HepG2 (cell line): ENCODE data around the gene TMEM39A. TPM values are rescaled to one million over a fixed set of nuclear protein-coding genes. Genes with fewer than 3 reads are reported as not detected.

Experiments
- ATAC-seq: fragments of 200-7000 bp; cut with Tn5 transposase; 3 replicates; pipeline ENCODE4 v1.9.1; 2020; ENCODE audit warnings: mild to moderate bottlenecking, moderate library complexity
- BruUV-seq: library from RNA; stranded (reverse); fragments of 400-500 nt; replicated peaks from 2 replicates; lab custom pipeline; 2021; lab: Mats Ljungman, UMichigan
- CTCF ChIA-PET: fragments of 300-600 bp; formaldehyde crosslinking; extraction: SDS; loops from one replicate; lab custom pipeline; 2021; ENCODE audit warnings: low total read pairs, inconsistent platforms, low intra/inter-chr PET ratio; lab: Yijun Ruan, JAX
- POLR2A ChIA-PET: fragments of 350-600 bp; sonication (Branson Sonifier 250); formaldehyde crosslinking; loops from one replicate; lab custom pipeline; 2020; ENCODE audit warnings: antibody characterized with exemption, inconsistent platforms; lab: Yijun Ruan, JAX
- DNase-seq: peaks from one replicate; pipeline ENCODE4 v3.0.0-alpha.2; 2015; ENCODE audit warnings: low spot score
- FAIRE-seq: peaks from 3 replicates; lab custom pipeline; 2011; peaks lifted over from hg19 to GRCh38; lab: Jason Lieb, UNC
- H2AFZ ChIP-seq: one replicate; pipeline ENCODE4 v1.6.1; 2011; ENCODE audit warnings: low read length, inconsistent platforms
- H3K27ac ChIP-seq: fragments of 300-600 bp; 3 replicates; pipeline ENCODE4 v1.8.0; 2011; ENCODE audit warnings: mixed run types, mild to moderate bottlenecking, mixed read lengths, low read length, inconsistent platforms; ENCODE audit not compliant: insufficient read depth; ENCODE audit errors: extremely low read length
- H3K27me3 ChIP-seq, 2 experiments: fragments of 200-600 bp in 1 of 2; 2 replicates in 1 of 2; 3 replicates in 1 of 2; pipeline versions ENCODE4 v1.6.0 to v1.8.0; 2011; ENCODE audit warnings: low read length in 2 of 2, mild to moderate bottlenecking in 2 of 2, moderate library complexity in 2 of 2, inconsistent platforms in 1 of 2; ENCODE audit not compliant: insufficient read depth in 2 of 2, control insufficient read depth in 1 of 2
- H3K36me3 ChIP-seq, 2 experiments: fragments of 200-600 bp in 1 of 2; replicated peaks in 1 of 2; 2 replicates in 1 of 2; 3 replicates in 1 of 2; pipeline versions ENCODE4 v1.5.1 to v1.8.0; 2011; ENCODE audit warnings: low read length in 2 of 2, inconsistent platforms in 1 of 2; ENCODE audit not compliant: insufficient read depth in 2 of 2, control insufficient read depth in 1 of 2
- H3K4me1 ChIP-seq: 2 replicates; pipeline ENCODE4 v1.5.1; 2012; ENCODE audit warnings: low read length, inconsistent platforms; ENCODE audit not compliant: insufficient read depth
- H3K4me2 ChIP-seq: 2 replicates; pipeline ENCODE4 v1.6.0; 2011; ENCODE audit warnings: low read depth, low read length, inconsistent platforms
- H3K4me3 ChIP-seq, 3 experiments: fragments of 200-600 bp in 1 of 3; sonication (generic), shearing (Covaris generic) in 1 of 3; replicated peaks in 1 of 3; 2 replicates each; pipeline ENCODE4 v1.5.1; 2011 to 2016; ENCODE audit warnings: low read length in 3 of 3, inconsistent platforms in 2 of 3, low read depth in 2 of 3, mild to moderate bottlenecking in 2 of 3, control low read depth in 1 of 3, mixed read lengths in 1 of 3; ENCODE audit not compliant: insufficient read depth in 1 of 3
- H3K79me2 ChIP-seq: one replicate; pipeline ENCODE4 v1.6.1; 2011; ENCODE audit warnings: low read length, inconsistent platforms; ENCODE audit not compliant: insufficient read depth
- H3K9ac ChIP-seq: 2 replicates; pipeline ENCODE4 v1.6.0; 2011; ENCODE audit warnings: mild to moderate bottlenecking, low read depth, low read length, inconsistent platforms; ENCODE audit not compliant: insufficient read depth
- H3K9me3 ChIP-seq: 2 replicates; pipeline ENCODE4 v1.5.1; 2012; ENCODE audit warnings: mild to moderate bottlenecking, low read length
- H4K20me1 ChIP-seq: 2 replicates; pipeline ENCODE4 v1.6.0; 2011; ENCODE audit warnings: inconsistent platforms, mild to moderate bottlenecking, low read length, moderate library complexity; ENCODE audit not compliant: insufficient read depth
- CREB3 ChIP-seq: sonication (generic); formaldehyde crosslinking; IDR thresholded peaks from 2 replicates; pipeline ENCODE4 v1.5.0; 2020; ENCODE audit warnings: missing genetic modification reagents
- KLF9 ChIP-seq: IDR thresholded peaks from 2 replicates; pipeline ENCODE4 v1.6.1; 2016; ENCODE audit warnings: low read depth
- MAF1 ChIP-seq: sonication (generic); formaldehyde crosslinking; IDR thresholded peaks from 2 replicates; pipeline ENCODE4 v1.5.0; 2020; ENCODE audit warnings: missing genetic modification reagents, borderline replicate concordance
- PRDM10 ChIP-seq: sonication (generic); formaldehyde crosslinking; IDR thresholded peaks from 2 replicates; pipeline ENCODE4 v1.4.0; 2020; ENCODE audit warnings: low read depth, missing genetic modification reagents
- RCOR2 ChIP-seq: IDR thresholded peaks from 2 replicates; pipeline ENCODE4 v1.6.1; 2016; ENCODE audit warnings: missing biosample characterization, missing genetic modification reagents
- TMF1 ChIP-seq: sonication (generic); formaldehyde crosslinking; IDR thresholded peaks from 2 replicates; pipeline ENCODE4 v1.8.1; 2022; ENCODE audit warnings: low read depth, missing genetic modification reagents
- XBP1 ChIP-seq: sonication (generic); formaldehyde crosslinking; IDR thresholded peaks from 2 replicates; pipeline ENCODE4 v1.5.0; 2020; ENCODE audit warnings: missing genetic modification reagents
- ZHX2 ChIP-seq, 2 experiments: sonication (generic) in 1 of 2; formaldehyde crosslinking in 1 of 2; IDR thresholded peaks; 2 replicates each; pipeline versions ENCODE4 v1.6.1 to v1.9.0; 2014 to 2022; ENCODE audit warnings: antibody characterized with exemption in 1 of 2, borderline replicate concordance in 1 of 2, inconsistent platforms in 1 of 2, low read depth in 1 of 2, missing genetic modification reagents in 1 of 2
- ZMAT5 ChIP-seq: sonication (generic); formaldehyde crosslinking; IDR thresholded peaks from 2 replicates; pipeline ENCODE4 v1.5.0; 2020; ENCODE audit warnings: mild to moderate bottlenecking, low read depth, missing genetic modification reagents, borderline replicate concordance
- ZNF205 ChIP-seq: IDR thresholded peaks from 2 replicates; pipeline ENCODE4 v1.6.1; 2018; ENCODE audit warnings: missing biosample characterization, missing genetic modification reagents
- ZNF703 ChIP-seq: sonication (generic); formaldehyde crosslinking; IDR thresholded peaks from 2 replicates; pipeline ENCODE4 v1.5.1; 2020; ENCODE audit warnings: missing genetic modification reagents, mild to moderate bottlenecking, moderate library complexity, borderline replicate concordance
- WGBS: methylation state at CpG from one replicate; pipeline ENCODE4 v1.1.6; 2017; ENCODE audit warnings: low lambda C conversion rate; 5-methylcytosine and 5-hydroxymethylcytosine counted together
- in situ Hi-C: cut with HindIII; loops from 2 replicates; pipeline ENCODE4 v1.10.0; 2017; ENCODE audit warnings: low pct_unique_long_range_greater_than_20kb; ENCODE audit not compliant: extremely low pct_ligation_motif_present
- intact Hi-C: fragments of 100-400 bp; cut with micrococcal nuclease; formaldehyde crosslinking; loops from one replicate; pipeline ENCODE4 v1.10.0; 2022; ENCODE audit not compliant: unreplicated experiment
- polyA plus RNA-seq, 8 experiments: library from polyadenylated mRNA; depleted of rRNA in 3 of 8; stranded (reverse) in 7 of 8; unstranded in 1 of 8; fragments of >200 nt; fragmentation: Illumina TruSeq in 4 of 8; extraction: Trizol in 4 of 8; gene quantifications; 2 replicates each; pipeline versions ENCODE4 v1.2.1 to v1.2.3, GENCODE V29; 2011 to 2016; ENCODE audit warnings: low read depth in 4 of 8, missing spikeins in 1 of 8, mixed read lengths in 1 of 8; ENCODE audit not compliant: insufficient read depth in 1 of 8
- total RNA-seq, 5 experiments: library from RNA; depleted of rRNA; stranded (reverse); fragments of >200 nt; fragmentation: Illumina TruSeq; extraction: Trizol; gene quantifications; 2 replicates each; pipeline ENCODE4 v1.2.3, GENCODE V29; 2016; ENCODE audit warnings: low read depth in 1 of 5

TMEM39A gene
- total and polyA plus RNA-seq, 2 of the 13 experiments (the other 11 are each of a cell fraction or from before 2014, with no cell fraction given) = 55.8 to 64.9 TPM

GRCh38 chr3:119418641-119419040 lies 44.8 kb downstream of the TMEM39A start (continued):
- no peak for TF ChIP-seq XBP1
- no peak for TF ChIP-seq ZHX2 (IDR thresholded peaks at IDR 0.05; ENCODE audit: low read depth)
- TF ChIP-seq ZHX2 (CRISPR knock-in tag; IDR thresholded peaks at IDR 0.05; ENCODE audit: borderline replicate concordance) = no peak

GRCh38 chr3:119417771-119418512 lies 45.5 kb downstream of the TMEM39A start:
- POLR2A ChIA-PET = no interaction called here
- ATAC-seq = no peak
- no peak overlapping the region for H3K4me2 ChIP-seq
- no peak overlapping the region for H2AFZ ChIP-seq
- no peaks in the 10 kb centered on the region for H3K9me3 ChIP-seq
- no peak overlapping the region for H3K9ac ChIP-seq
- no TSS peak for BruUV-seq
- H3K4me3 ChIP-seq = no peak overlapping the region
- no peaks in the 10 kb centered on the region for H3K36me3 ChIP-seq
- H3K79me2 ChIP-seq = no peaks in the 10 kb centered on the region
- peaks cover 9% of the 10 kb centered on the region for H3K4me1 ChIP-seq
- H4K20me1 ChIP-seq = no peaks in the 10 kb centered on the region
- CTCF ChIA-PET = no interaction called here
- intact Hi-C loops (no loop called here), in situ Hi-C loops (loop anchor here (25.0 kb wide), 1 partner anchor 269 kb away; the partner anchor contains the start of gene COX17)
- WGBS = 84% methylated on average over 8 of the region's 8 CpGs
- H3K27me3 ChIP-seq = no peaks in the 10 kb centered on the region
- no peak overlapping the region for H3K27ac ChIP-seq
- no peak for DNase-seq
- FAIRE-seq = no peak
- TF ChIP-seq RCOR2 (CRISPR knock-in tag) (no peak), KLF9 (CRISPR knock-in tag) (no peak), MAF1 (CRISPR knock-in tag) (no peak), ZMAT5 (CRISPR knock-in tag) (no peak), PRDM10 (CRISPR knock-in tag) (no peak), CREB3 (CRISPR knock-in tag) (no peak), ZNF703 (no peak), ZNF205 (CRISPR knock-in tag) (no peak), TMF1 (no peak)
